Caco-2 (cell line): Measurements from ENCODE around the gene PDK2. TPM values are rescaled to one million over a fixed set of nuclear protein-coding genes. Genes with fewer than 3 reads are reported as not detected.

Experiments used
- BruUV-seq: library from RNA; stranded (reverse); fragments of 400-500 nt; replicated peaks from 2 replicates; lab custom pipeline; 2021; lab: Mats Ljungman, UMichigan
- CTCF ChIA-PET: fragments of 300-600 bp; sonication (Branson Sonifier 250); formaldehyde crosslinking; loops from one replicate; lab custom pipeline; 2022; ENCODE audit warnings: antibody characterized with exemption; lab: Charles Lee
- POLR2A ChIA-PET: fragments of 300-600 bp; sonication (Branson Sonifier 250); formaldehyde crosslinking; loops from one replicate; lab custom pipeline; 2022; ENCODE audit warnings: antibody characterized with exemption; lab: Charles Lee
- DNase-seq, 2 experiments: peaks; one replicate each; pipeline versions ENCODE4 v3.0.0 to v3.0.0-alpha.2; 2020 to 2022
- H3K27me3 ChIP-seq: replicated peaks from 2 replicates; pipeline ENCODE4 v1.6.0; 2011; ENCODE audit warnings: low read length; ENCODE audit not compliant: control insufficient read depth, insufficient read depth
- H3K36me3 ChIP-seq: 2 replicates; pipeline ENCODE4 v1.5.1; 2011; ENCODE audit warnings: low read length; ENCODE audit not compliant: control insufficient read depth, insufficient read depth
- H3K4me1 ChIP-seq: fragments of 250-450 bp; sonication (Bioruptor Pico); 2 replicates; pipeline ENCODE4 v1.5.1; 2020; ENCODE audit warnings: mild to moderate bottlenecking
- H3K4me3 ChIP-seq: 2 replicates; pipeline ENCODE4 v1.5.1; 2011; ENCODE audit warnings: low read depth, mild to moderate bottlenecking, control low read depth, low read length
- H3K9me3 ChIP-seq: fragments of 250-450 bp; sonication (Bioruptor Pico); 2 replicates; pipeline ENCODE4 v1.5.1; 2020; ENCODE audit warnings: mild to moderate bottlenecking, moderate library complexity
- H3K27ac Mint-ChIP-seq: one replicate; pipeline ENCODE4 v1.8.0; 2022; ENCODE audit warnings: mixed read lengths; ENCODE audit not compliant: unreplicated experiment
- H3K27me3 Mint-ChIP-seq: one replicate; pipeline ENCODE4 v1.8.0; 2022; ENCODE audit warnings: mixed read lengths; ENCODE audit not compliant: insufficient read depth, unreplicated experiment
- H3K36me3 Mint-ChIP-seq: one replicate; pipeline ENCODE4 v1.8.0; 2022; ENCODE audit warnings: mild to moderate bottlenecking, mixed read lengths; ENCODE audit not compliant: insufficient read depth, unreplicated experiment
- H3K4me1 Mint-ChIP-seq: one replicate; pipeline ENCODE4 v1.8.0; 2022; ENCODE audit warnings: low read depth, mixed read lengths; ENCODE audit not compliant: unreplicated experiment
- H3K4me3 Mint-ChIP-seq: one replicate; pipeline ENCODE4 v1.8.0; 2022; ENCODE audit warnings: mild to moderate bottlenecking, moderate library complexity, mixed read lengths; ENCODE audit not compliant: unreplicated experiment
- H3K9me3 Mint-ChIP-seq: one replicate; pipeline ENCODE4 v1.8.0; 2022; ENCODE audit warnings: mixed read lengths; ENCODE audit not compliant: unreplicated experiment
- intact Hi-C: fragments of 100-400 bp; cut with micrococcal nuclease; formaldehyde crosslinking; loops from one replicate; pipeline ENCODE4 v1.10.0; 2022; ENCODE audit not compliant: unreplicated experiment
- total RNA-seq: library from RNA; stranded (reverse); gene quantifications from 2 replicates; pipeline ENCODE4 v1.2.3, GENCODE V29; 2022
- TF ChIP-seq, protein P1 (sequence below), 2 experiments: fragments of 200-600 bp in 1 of 2; IDR thresholded peaks; 1 replicate in 1 of 2; 2 replicates in 1 of 2; pipeline versions ENCODE4 v1.5.1 to v1.8.0; 2011 to 2022; ENCODE audit warnings: antibody characterized with exemption in 1 of 2, control low read depth in 1 of 2, inconsistent platforms in 1 of 2, low read depth in 1 of 2, low read length in 1 of 2, mild to moderate bottlenecking in 1 of 2, moderate library complexity in 1 of 2; ENCODE audit not compliant: insufficient read depth in 1 of 2, severe bottlenecking in 1 of 2, unreplicated experiment in 1 of 2

PDK2 gene
- total RNA-seq, 1 experiment from 2014 or later: 10.5 TPM

DNA sequence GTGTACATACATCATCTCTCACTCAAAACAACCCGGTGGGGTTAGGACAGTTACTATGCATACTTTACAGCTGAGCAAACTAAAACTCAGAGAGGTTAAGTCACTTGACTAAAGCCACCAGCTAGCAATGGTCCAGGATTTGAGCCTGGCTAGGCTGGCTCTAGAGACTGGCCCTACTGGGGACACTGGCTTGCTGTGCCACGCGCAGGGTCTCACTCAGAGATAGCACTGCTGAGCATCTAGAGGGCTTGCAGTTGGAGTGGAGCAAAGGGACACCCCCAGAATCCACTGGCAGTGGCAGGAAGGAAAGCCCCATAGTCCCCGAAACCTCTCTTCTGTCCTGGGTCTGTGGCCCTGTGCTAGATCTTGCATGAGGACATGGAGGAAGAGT, 23.7 kb downstream of the PDK2 start:
- H3K27me3 ChIP-seq: no peaks in the 10 kb centered on the region
- ChIA-PET POLR2A (no interaction called here), CTCF (interaction anchor here (0.6 to 0.9 kb wide), 3 partner anchors 51 to 203 kb away, joined by 3 to 4 read pairs (median 3); no protein-coding TSS in a partner anchor)
- peak in 1 of 2 experiments; percentile 41 for DNase-seq
- H3K36me3 ChIP-seq: no peaks in the 10 kb centered on the region
- Mint-ChIP-seq H3K27me3 (no peaks in the 10 kb centered on the region), H3K4me3 (no peak overlapping the region), H3K27ac (no peak overlapping the region), H3K9me3 (no peaks in the 10 kb centered on the region), H3K4me1 (peaks cover 4% of the 10 kb centered on the region), H3K36me3 (no peaks in the 10 kb centered on the region)
- intact Hi-C loops: no loop called here
- no TSS peak for BruUV-seq
- TF ChIP-seq, protein P1, sequence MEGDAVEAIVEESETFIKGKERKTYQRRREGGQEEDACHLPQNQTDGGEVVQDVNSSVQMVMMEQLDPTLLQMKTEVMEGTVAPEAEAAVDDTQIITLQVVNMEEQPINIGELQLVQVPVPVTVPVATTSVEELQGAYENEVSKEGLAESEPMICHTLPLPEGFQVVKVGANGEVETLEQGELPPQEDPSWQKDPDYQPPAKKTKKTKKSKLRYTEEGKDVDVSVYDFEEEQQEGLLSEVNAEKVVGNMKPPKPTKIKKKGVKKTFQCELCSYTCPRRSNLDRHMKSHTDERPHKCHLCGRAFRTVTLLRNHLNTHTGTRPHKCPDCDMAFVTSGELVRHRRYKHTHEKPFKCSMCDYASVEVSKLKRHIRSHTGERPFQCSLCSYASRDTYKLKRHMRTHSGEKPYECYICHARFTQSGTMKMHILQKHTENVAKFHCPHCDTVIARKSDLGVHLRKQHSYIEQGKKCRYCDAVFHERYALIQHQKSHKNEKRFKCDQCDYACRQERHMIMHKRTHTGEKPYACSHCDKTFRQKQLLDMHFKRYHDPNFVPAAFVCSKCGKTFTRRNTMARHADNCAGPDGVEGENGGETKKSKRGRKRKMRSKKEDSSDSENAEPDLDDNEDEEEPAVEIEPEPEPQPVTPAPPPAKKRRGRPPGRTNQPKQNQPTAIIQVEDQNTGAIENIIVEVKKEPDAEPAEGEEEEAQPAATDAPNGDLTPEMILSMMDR (IDR thresholded peaks at IDR 0.05; ENCODE audit: insufficient read depth in 1 of 2, low read depth in 1 of 2, low read length in 1 of 2, severe bottlenecking in 1 of 2, unreplicated experiment in 1 of 2): no peak
- no peaks in the 10 kb centered on the region; the same call in 1 of the 2 replicates for H3K4me1 ChIP-seq
- no peak overlapping the region for H3K4me3 ChIP-seq
- no peaks in the 10 kb centered on the region for H3K9me3 ChIP-seq

DNA sequence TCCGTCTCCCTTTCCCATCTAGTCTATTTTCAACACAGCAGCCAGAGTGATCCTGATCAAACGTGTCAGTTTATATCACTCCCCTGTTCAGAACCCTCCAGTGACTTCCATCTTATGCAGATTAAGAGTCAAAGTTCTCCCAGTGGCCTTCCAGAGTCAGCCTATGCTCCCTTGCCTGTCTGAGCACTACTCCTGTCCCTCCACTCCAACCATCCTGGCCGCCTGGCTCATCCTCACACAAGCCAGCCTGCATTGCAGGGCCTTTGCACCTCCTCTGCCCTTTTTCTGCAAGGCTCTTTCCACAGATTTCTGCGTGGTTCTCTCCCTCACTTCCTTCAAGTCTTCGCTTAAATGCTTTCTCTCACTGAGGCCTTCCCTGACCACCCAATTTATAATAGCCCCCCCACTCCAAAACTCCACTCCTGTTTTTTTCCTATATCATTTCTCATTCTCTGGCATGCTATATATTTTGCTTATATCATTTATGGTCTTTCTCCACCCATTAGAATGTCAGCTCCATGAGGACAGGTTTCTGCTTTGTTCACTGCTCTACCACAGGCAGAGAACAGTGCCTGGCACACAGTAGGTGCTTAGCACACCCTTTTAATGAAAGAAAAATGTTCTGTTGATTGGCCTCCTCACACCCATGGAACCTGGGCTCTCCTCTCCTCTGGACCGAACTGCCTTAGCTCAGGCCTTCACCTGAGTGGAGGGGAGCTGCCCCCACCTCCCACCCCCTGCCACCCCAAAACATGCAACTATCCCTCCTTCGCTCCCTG, 25.5 kb downstream of the PDK2 start:
- no peaks in the 10 kb centered on the region for H3K9me3 ChIP-seq
- no TSS peak for BruUV-seq
- Mint-ChIP-seq H3K4me1 (peaks cover 4% of the 10 kb centered on the region), H3K4me3 (no peak overlapping the region), H3K36me3 (no peaks in the 10 kb centered on the region), H3K27ac (no peak overlapping the region), H3K27me3 (no peaks in the 10 kb centered on the region), H3K9me3 (no peaks in the 10 kb centered on the region)
- H3K4me1 ChIP-seq: peaks cover 4% of the 10 kb centered on the region; the same call in 1 of the 2 replicates
- no peak overlapping the region for H3K4me3 ChIP-seq
- H3K27me3 ChIP-seq: no peaks in the 10 kb centered on the region
- DNase-seq: peak; percentile 25 to 44
- TF ChIP-seq, protein P1 (IDR thresholded peaks at IDR 0.05; ENCODE audit: insufficient read depth in 1 of 2, low read depth in 1 of 2, low read length in 1 of 2, severe bottlenecking in 1 of 2, unreplicated experiment in 1 of 2): no peak
- no peaks in the 10 kb centered on the region for H3K36me3 ChIP-seq
- CTCF ChIA-PET: interaction anchor here (1.0 to 1.2 kb wide), 2 partner anchors 9 to 12 kb away, joined by 3 to 4 read pairs; no protein-coding TSS in a partner anchor
- POLR2A ChIA-PET: interaction anchor here (0.5 kb wide), 1 partner anchor 233 kb away, joined by 3 read pairs; no protein-coding TSS in a partner anchor
- intact Hi-C loops: no loop called here

DNA sequence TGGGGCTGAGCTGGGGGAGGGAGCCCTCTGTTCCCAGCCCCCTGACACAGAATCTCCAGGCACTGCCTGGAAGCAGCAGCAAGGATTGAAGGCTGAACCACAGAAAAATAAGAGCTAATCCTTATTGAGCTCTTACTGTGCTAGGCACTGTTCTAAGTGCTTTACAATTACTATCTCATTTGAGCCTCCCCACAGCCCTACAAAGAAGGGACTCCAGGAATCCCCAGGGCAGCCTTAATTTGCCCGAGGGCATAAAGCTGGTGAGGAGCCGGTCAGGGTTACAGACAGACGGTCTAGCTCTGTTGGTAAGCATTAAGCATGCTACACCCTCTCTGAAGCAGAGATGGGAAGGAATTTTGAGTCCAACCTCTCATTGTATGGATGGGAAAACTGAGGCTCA, 27.8 kb downstream of the PDK2 start:
- H3K4me1 ChIP-seq: peaks cover 4% of the 10 kb centered on the region; the same call in 1 of the 2 replicates
- H3K27ac Mint-ChIP-seq: no peak overlapping the region
- H3K9me3 ChIP-seq: no peaks in the 10 kb centered on the region
- ChIA-PET POLR2A (interaction anchor here (0.9 kb wide), 1 partner anchor 240 kb away, joined by 4 read pairs; no protein-coding TSS in a partner anchor), CTCF (interaction anchor here (1.0 to 2.3 kb wide), 6 partner anchors 8 to 235 kb away, joined by 3 to 11 read pairs (median 6); no protein-coding TSS in a partner anchor)
- TF ChIP-seq, protein P1 (IDR thresholded peaks at IDR 0.05; ENCODE audit: insufficient read depth in 1 of 2, low read depth in 1 of 2, low read length in 1 of 2, severe bottlenecking in 1 of 2, unreplicated experiment in 1 of 2): no peak
- intact Hi-C loops: no loop called here
- peaks cover 4% of the 10 kb centered on the region for H3K4me1 Mint-ChIP-seq
- no peaks in the 10 kb centered on the region for H3K9me3 Mint-ChIP-seq
- no peak overlapping the region for H3K4me3 Mint-ChIP-seq
- no peaks in the 10 kb centered on the region for H3K27me3 Mint-ChIP-seq
- no peaks in the 10 kb centered on the region for H3K36me3 ChIP-seq
- H3K36me3 Mint-ChIP-seq: no peaks in the 10 kb centered on the region
- no peak overlapping the region for H3K4me3 ChIP-seq
- DNase-seq: peak in 1 of 2 experiments; percentile 5
- H3K27me3 ChIP-seq: no peaks in the 10 kb centered on the region
- BruUV-seq: no TSS peak
